Fibroblast of lung (primary cell): ENCODE results near the gene GALNT2. TPM values are rescaled to one million over a fixed set of nuclear protein-coding genes. Genes with fewer than 3 reads are reported as not detected.

Experiments
- DNase-seq, 2 donors: peaks; one replicate each; pipeline versions ENCODE4 v3.0.0 to v3.0.0-alpha.2; 2010; ENCODE audit warnings: low read depth in 2 of 2
- H2AFZ ChIP-seq: 2 replicates; pipeline ENCODE4 v1.5.1; 2012; ENCODE audit warnings: low read length, control low read depth, inconsistent platforms
- H3K27ac ChIP-seq: 2 replicates; pipeline ENCODE4 v1.5.1; 2011; ENCODE audit warnings: low read length, control low read depth; ENCODE audit not compliant: insufficient read depth
- H3K27me3 ChIP-seq: 2 replicates; pipeline ENCODE4 v1.5.1; 2011; ENCODE audit warnings: mild to moderate bottlenecking, low read length; ENCODE audit not compliant: control insufficient read depth, insufficient read depth
- H3K36me3 ChIP-seq: 2 replicates; pipeline ENCODE4 v1.5.1; 2011; ENCODE audit warnings: low read length; ENCODE audit not compliant: control insufficient read depth, insufficient read depth
- H3K4me1 ChIP-seq: 2 replicates; pipeline ENCODE4 v1.5.1; 2011; ENCODE audit warnings: low read length; ENCODE audit not compliant: control insufficient read depth, insufficient read depth; ENCODE audit errors: extremely low read depth
- H3K4me2 ChIP-seq: 2 replicates; pipeline ENCODE4 v1.5.1; 2011; ENCODE audit warnings: low read length, control low read depth; ENCODE audit not compliant: insufficient read depth; ENCODE audit errors: extremely low read depth
- H3K4me3 ChIP-seq, 4 experiments: fragments of 200-600 bp in 1 of 4; sonication (generic) in 1 of 4; replicated peaks in 1 of 4; 2 replicates each; pipeline ENCODE4 v1.5.1; 2011 to 2016; ENCODE audit warnings: low read length in 4 of 4, low read depth in 3 of 4, mild to moderate bottlenecking in 3 of 4, control low read depth in 2 of 4, inconsistent platforms in 1 of 4, mixed read lengths in 1 of 4; ENCODE audit not compliant: insufficient read depth in 1 of 4; ENCODE audit errors: control extremely low read depth in 1 of 4
- H3K79me2 ChIP-seq: 2 replicates; pipeline ENCODE4 v1.5.1; 2012; ENCODE audit warnings: mild to moderate bottlenecking, low read length, inconsistent platforms; ENCODE audit not compliant: control insufficient read depth, insufficient read depth
- H3K9ac ChIP-seq: 2 replicates; pipeline ENCODE4 v1.5.1; 2011; ENCODE audit warnings: mild to moderate bottlenecking, low read length, control low read depth; ENCODE audit not compliant: insufficient read depth
- H3K9me3 ChIP-seq: 2 replicates; pipeline ENCODE4 v1.5.1; 2012; ENCODE audit warnings: low read depth, low read length; ENCODE audit not compliant: control insufficient read depth, insufficient read depth
- H4K20me1 ChIP-seq: 2 replicates; pipeline ENCODE4 v1.5.1; 2011; ENCODE audit warnings: low read length; ENCODE audit not compliant: control insufficient read depth, insufficient read depth; ENCODE audit errors: extremely low read depth
- CTCF ChIP-seq, 2 donors: IDR thresholded peaks in 1 of 2; conservative IDR thresholded peaks in 1 of 2; 1 replicate in 1 of 2; 2 replicates in 1 of 2; pipeline ENCODE4 v1.5.1; 2011 to 2012; ENCODE audit warnings: low read length in 2 of 2, control low read depth in 1 of 2, inconsistent platforms in 1 of 2, low read depth in 1 of 2, mild to moderate bottlenecking in 1 of 2
- EZH2 ChIP-seq: IDR thresholded peaks from 2 replicates; pipeline ENCODE4 v1.5.1; 2012; ENCODE audit warnings: low read length, control low read depth, mild to moderate bottlenecking; ENCODE audit errors: missing control alignments
- polyA plus RNA-seq, 2 donors: library from polyadenylated mRNA; depleted of rRNA in 1 of 2; stranded (reverse) in 1 of 2; unstranded in 1 of 2; fragments of >200 nt; gene quantifications; 2 replicates each; pipeline ENCODE4 v1.2.1, GENCODE V29; 2011 to 2012; ENCODE audit warnings: missing spikeins in 1 of 2
- total RNA-seq: library from RNA; depleted of rRNA; stranded (reverse); fragments of >200 nt; gene quantifications from 2 replicates; pipeline ENCODE4 v1.2.1, GENCODE V29; 2014

The GALNT2 gene
- total and polyA plus RNA-seq, 2 donors (not counting 1 experiment from before 2014, with no cell fraction given), result 106 to 115 TPM

- no peak overlapping the region for H2AFZ ChIP-seq
- DNase-seq, result peak; percentile 68 to 70
- H3K79me2 ChIP-seq, result peaks cover 52% of the 10 kb centered on the region
- no peaks in the 10 kb centered on the region for H4K20me1 ChIP-seq
- H3K27ac ChIP-seq, result no peak overlapping the region
- peaks cover 3% of the 10 kb centered on the region for H3K36me3 ChIP-seq
- no peaks in the 10 kb centered on the region for H3K27me3 ChIP-seq
- no peak overlapping the region for H3K4me3 ChIP-seq
- peaks cover 9% of the 10 kb centered on the region for H3K4me1 ChIP-seq
- H3K9ac ChIP-seq, result no peak overlapping the region
- TF ChIP-seq EZH2 (no peak), CTCF (conservative IDR thresholded peaks at IDR 0.05 in 1 of 2, IDR thresholded peaks at IDR 0.05 in 1 of 2; ENCODE audit: low read depth in 1 of 2, low read length in 2 of 2) (no peak)
- H3K9me3 ChIP-seq, result no peaks in the 10 kb centered on the region
- H3K4me2 ChIP-seq, result no peak overlapping the region
These were observed 56.5 kb downstream of the GALNT2 start for GRCh38 chr1:230123280-230124185.

- peaks cover 49% of the 10 kb centered on the region for H3K79me2 ChIP-seq
- no peaks in the 10 kb centered on the region for H3K9me3 ChIP-seq
- H2AFZ ChIP-seq, result no peak overlapping the region
- peaks cover 9% of the 10 kb centered on the region for H3K4me1 ChIP-seq
- peak; percentile 45 to 85 for DNase-seq
- no peak overlapping the region for H3K9ac ChIP-seq
- H3K4me2 ChIP-seq, result no peak overlapping the region
- no peaks in the 10 kb centered on the region for H4K20me1 ChIP-seq
- no peak overlapping the region for H3K27ac ChIP-seq
- no peaks in the 10 kb centered on the region for H3K27me3 ChIP-seq
- peaks cover 3% of the 10 kb centered on the region for H3K36me3 ChIP-seq
- H3K4me3 ChIP-seq, result no peak overlapping the region
- TF ChIP-seq CTCF (conservative IDR thresholded peaks at IDR 0.05 in 1 of 2, IDR thresholded peaks at IDR 0.05 in 1 of 2; ENCODE audit: low read depth in 1 of 2, low read length in 2 of 2) (no peak), EZH2 (no peak)
These were observed 57.4 kb downstream of the GALNT2 start for GRCh38 chr1:230124186-230125128.

GRCh38 chr1:230125141-230125540, 58.1 kb downstream of the GALNT2 start:
- no peaks in the 10 kb centered on the region for H4K20me1 ChIP-seq
- H3K4me2 ChIP-seq, result no peak overlapping the region
- H3K27me3 ChIP-seq, result no peaks in the 10 kb centered on the region

More at GRCh38 chr1:230125141-230125540, 58.1 kb downstream of the GALNT2 start:
- DNase-seq, result no peak
- no peaks in the 10 kb centered on the region for H3K9me3 ChIP-seq
- peaks cover 9% of the 10 kb centered on the region for H3K4me1 ChIP-seq
- peaks cover 54% of the 10 kb centered on the region for H3K79me2 ChIP-seq
- no peak overlapping the region for H2AFZ ChIP-seq
- H3K4me3 ChIP-seq, result no peak overlapping the region
- peaks cover 3% of the 10 kb centered on the region for H3K36me3 ChIP-seq
- no peak overlapping the region for H3K9ac ChIP-seq
- no peak overlapping the region for H3K27ac ChIP-seq
- TF ChIP-seq EZH2, result no peak
- no peak for TF ChIP-seq CTCF (conservative IDR thresholded peaks at IDR 0.05 in 1 of 2, IDR thresholded peaks at IDR 0.05 in 1 of 2; ENCODE audit: low read depth in 1 of 2, low read length in 2 of 2)
